Fibroblast of villous mesenchyme (primary cell): ENCODE data around the gene ZNF396. TPM values are rescaled to one million over a fixed set of nuclear protein-coding genes. Genes with fewer than 3 reads are reported as not detected.

Experiments used
- DNase-seq: peaks from one replicate; pipeline ENCODE4 v3.0.0-alpha.2; 2010; ENCODE audit warnings: low read depth
- H3K4me3 ChIP-seq: 2 replicates; pipeline ENCODE4 v1.5.1; 2011; ENCODE audit warnings: low read depth, mild to moderate bottlenecking, low read length
- total RNA-seq: library from RNA; depleted of rRNA; stranded (reverse); fragments of >200 nt; gene quantifications from 2 replicates; pipeline ENCODE4 v1.2.3, GENCODE V29; 2012
- TF ChIP-seq, protein P1 (sequence below): IDR thresholded peaks from 2 replicates; pipeline ENCODE4 v1.5.1; 2012; ENCODE audit warnings: low read depth, mild to moderate bottlenecking, low read length; ENCODE audit not compliant: insufficient read depth

The ZNF396 gene
- total RNA-seq, 1 donor = 1.3 TPM

DNA sequence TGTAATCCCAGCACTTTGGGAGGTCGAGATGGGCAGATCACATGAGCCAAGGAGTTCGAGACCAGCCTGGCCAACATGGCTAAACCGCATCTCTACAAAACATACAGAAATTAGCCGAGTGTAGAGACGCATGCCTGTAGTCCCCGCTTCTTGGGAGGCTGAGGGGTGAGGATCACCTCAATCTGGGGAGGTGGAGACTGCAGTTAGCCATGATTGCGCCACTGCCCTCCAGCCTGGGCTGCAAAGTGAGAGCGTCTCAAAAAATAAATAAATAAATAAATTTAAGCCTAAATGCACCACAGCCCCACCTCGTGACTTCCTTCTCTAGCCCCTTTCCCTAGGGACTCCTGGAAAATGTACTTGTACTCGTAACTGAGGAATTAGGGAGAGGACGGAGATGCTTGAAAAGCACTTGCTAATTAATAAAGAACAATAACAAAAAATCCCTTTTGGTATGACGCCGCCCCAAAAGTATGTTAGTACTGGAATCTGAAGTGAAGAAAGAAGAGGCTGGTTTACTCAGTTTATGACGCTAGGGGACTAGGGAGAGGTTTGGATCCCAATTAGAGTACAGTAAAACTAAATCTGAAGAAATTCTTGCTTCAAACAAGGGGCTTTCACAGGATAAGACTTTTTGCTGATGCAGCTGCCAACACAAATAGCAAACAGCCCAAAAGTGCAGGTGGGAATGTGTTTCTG, 887 bp upstream of the ZNF396 start:
- TF ChIP-seq, protein P1, sequence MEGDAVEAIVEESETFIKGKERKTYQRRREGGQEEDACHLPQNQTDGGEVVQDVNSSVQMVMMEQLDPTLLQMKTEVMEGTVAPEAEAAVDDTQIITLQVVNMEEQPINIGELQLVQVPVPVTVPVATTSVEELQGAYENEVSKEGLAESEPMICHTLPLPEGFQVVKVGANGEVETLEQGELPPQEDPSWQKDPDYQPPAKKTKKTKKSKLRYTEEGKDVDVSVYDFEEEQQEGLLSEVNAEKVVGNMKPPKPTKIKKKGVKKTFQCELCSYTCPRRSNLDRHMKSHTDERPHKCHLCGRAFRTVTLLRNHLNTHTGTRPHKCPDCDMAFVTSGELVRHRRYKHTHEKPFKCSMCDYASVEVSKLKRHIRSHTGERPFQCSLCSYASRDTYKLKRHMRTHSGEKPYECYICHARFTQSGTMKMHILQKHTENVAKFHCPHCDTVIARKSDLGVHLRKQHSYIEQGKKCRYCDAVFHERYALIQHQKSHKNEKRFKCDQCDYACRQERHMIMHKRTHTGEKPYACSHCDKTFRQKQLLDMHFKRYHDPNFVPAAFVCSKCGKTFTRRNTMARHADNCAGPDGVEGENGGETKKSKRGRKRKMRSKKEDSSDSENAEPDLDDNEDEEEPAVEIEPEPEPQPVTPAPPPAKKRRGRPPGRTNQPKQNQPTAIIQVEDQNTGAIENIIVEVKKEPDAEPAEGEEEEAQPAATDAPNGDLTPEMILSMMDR = no peak
- peak; percentile 45 for DNase-seq
- H3K4me3 ChIP-seq = no peak overlapping the region

DNA sequence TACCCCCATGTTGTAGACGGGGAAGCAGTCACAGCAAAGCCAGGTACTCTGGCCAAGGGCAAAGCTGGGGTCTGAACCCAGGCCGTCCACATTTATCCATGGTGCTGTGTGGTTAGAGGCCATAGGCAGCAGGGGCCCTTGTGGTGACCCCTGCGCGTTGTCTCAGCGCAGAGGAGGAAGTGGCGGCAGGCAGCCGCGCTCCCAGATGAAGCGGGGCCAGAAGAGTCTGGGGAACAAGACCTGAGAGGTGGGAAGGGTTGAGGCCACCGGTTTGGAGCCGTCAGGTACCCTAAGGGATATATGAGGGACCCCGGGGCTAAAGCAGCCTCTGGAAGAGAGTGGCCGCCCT, 770 bp downstream of the ZNF396 start:
- DNase-seq = no peak
- H3K4me3 ChIP-seq = peak overlapping the region; percentile 78
- TF ChIP-seq, protein P1 = no peak

DNA sequence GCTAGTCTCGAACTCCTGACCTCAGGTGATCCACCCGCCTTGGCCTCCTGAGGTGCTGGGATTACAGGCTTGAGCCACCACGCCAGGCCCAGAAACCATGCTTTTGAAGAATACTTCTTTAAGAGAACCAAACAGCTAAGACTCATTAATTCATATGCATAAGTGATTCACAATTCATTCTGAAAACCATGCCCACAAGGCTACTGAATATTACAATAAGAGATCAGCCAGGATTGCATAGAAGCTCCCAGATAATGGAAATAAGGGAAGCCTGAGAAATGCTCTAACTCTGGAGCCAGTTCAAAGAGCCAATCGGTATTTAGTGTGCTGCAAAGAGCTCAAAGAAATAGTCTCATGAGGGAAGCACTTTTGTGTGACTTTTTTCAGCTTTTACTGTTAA, 2.4 kb downstream of the ZNF396 start:
- DNase-seq = no peak
- TF ChIP-seq, protein P1 = no peak
- H3K4me3 ChIP-seq = no peak overlapping the region

DNA sequence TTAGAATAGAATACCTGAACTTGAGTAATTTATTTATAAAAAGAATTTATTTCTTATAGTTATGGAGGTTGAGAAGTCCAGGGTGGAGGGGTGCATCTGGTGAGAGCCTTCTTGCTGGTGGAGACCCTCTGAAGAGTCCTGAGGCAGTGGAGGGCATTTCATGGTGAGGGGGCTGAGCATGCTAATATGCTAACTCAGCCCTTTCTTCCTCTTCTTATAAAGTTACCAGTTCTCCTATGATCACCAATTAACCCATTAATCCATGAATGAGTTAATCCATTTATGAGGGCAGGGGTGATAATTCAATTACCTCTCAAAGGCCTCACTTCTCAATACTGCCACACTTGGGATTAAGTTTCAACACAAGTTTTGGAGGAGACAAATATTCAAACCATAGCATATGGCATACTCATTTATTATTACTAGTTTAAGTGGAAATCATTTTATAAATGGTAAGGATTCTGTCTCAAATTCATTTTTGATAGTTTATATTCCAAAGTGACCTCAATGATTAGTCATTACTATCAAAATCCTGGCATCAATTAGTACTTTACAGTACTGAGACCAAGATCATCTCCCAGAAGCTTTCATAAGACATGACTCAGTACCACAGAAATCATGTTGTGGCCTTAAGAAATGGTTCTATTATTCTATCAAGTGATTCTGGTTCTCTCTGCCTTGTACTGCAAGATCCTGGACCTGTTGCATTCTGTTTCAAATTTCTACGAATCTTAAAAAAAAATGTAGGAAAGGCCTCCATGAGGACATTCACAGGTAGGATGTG, 5.5 kb downstream of the ZNF396 start:
- no peak overlapping the region for H3K4me3 ChIP-seq
- no peak for DNase-seq
- TF ChIP-seq, protein P1 = no peak

DNA sequence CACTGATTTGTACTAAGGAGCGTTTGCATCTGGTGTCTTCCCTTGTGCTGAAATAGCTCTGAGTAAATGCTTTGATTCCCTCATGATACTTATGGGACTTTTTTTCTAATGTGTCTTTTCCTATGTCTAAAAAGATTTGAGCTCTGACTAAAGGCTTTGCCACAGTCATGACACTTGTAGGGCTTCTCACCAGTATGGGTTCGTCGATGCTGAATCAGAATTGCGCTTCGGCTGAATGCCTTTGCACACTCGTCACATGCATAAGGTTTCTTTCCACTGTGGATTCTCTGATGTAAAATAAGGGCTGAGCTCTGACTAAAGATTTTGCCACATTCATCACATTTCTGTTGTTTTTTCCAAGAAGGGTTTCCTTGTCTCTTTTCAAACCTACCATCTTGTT, 8.0 kb downstream of the ZNF396 start:
- TF ChIP-seq, protein P1 = no peak
- H3K4me3 ChIP-seq = no peak overlapping the region
- no peak for DNase-seq

DNA sequence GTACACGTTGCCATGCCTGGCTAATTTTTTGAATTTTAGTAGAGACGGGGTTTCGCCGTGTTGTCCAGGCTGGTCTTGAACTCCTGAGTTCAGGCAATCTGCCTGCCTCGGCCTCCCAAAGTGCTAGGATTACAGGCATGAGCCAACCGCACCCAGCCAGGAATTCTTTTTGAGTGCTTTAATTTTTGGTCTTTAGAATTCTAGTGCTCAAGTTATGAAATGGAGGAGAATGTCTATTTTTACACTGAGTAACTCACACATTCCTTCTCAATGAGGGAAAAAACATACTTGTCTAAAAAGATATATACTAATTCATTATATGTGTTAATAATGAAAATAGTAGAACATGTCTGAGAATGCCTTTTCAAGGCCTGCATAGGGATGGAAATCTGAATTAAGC, 8.5 kb downstream of the ZNF396 start:
- TF ChIP-seq, protein P1 = no peak
- DNase-seq = no peak
- no peak overlapping the region for H3K4me3 ChIP-seq
